Mesenteric fat pad (tissue), 1 donor: ENCODE results near the gene NOL4. TPM values are rescaled to one million over a fixed set of nuclear protein-coding genes. Genes with fewer than 3 reads are reported as not detected.

ENCODE experiments used
- DNase-seq: peaks from one replicate; pipeline ENCODE4 v3.0.0-alpha.2; 2020; ENCODE audit warnings: low spot score
- total RNA-seq: library from RNA; stranded (reverse); fragmentation: NEBNext Ultra II Directional; extraction: Animal tissue kit (Norgen Biotek cat#: 25700); gene quantifications from one replicate; pipeline ENCODE4 v1.2.1, GENCODE V29; 2021
- donor health status: DM: yes; HTN: yes; CAD: no.

The NOL4 gene
- total RNA-seq, 1 donor from 2014 or later, result not detected

GRCh38 chr18:34194239-34194638 lies 30.5 kb downstream of the NOL4 start:
- no peak for DNase-seq

- DNase-seq, result no peak
Observed at GRCh38 chr18:34189656-34190435, 34.9 kb downstream of the NOL4 start.
